Body of pancreas (tissue), 4 donors: ENCODE results near the gene CNPPD1. TPM values are rescaled to one million over a fixed set of nuclear protein-coding genes. Genes with fewer than 3 reads are reported as not detected.
"Not testable (repeated sequence)": the region's sequence is repeated elsewhere in the genome, so short reads cannot be mapped to it uniquely, and the experiment has no call there.

Experiments
- ATAC-seq: fragments of 150-250 bp; one replicate; pipeline ENCODE4 v1.9.1; 2016
- DNase-seq, 4 donors: peaks; one replicate each; pipeline ENCODE4 v3.0.0-alpha.2; 2019
- H3K27ac ChIP-seq, 4 donors: fragments of 200-600 bp; sonication (generic); 1 replicate in 3 of 4; 2 replicates in 1 of 4; pipeline versions ENCODE4 v1.5.1 to v1.6.1; 2016 to 2019; ENCODE audit warnings: mild to moderate bottlenecking in 1 of 4, mixed read lengths in 1 of 4, moderate library complexity in 1 of 4
- H3K27me3 ChIP-seq, 2 donors: fragments of 200-600 bp; sonication (generic); one replicate each; pipeline ENCODE4 v1.6.0; 2016; ENCODE audit warnings: mild to moderate bottlenecking in 1 of 2
- H3K36me3 ChIP-seq, 2 donors: fragments of 200-600 bp; sonication (generic); replicated peaks in 1 of 2; 2 replicates each; pipeline ENCODE4 v1.5.1; 2016; ENCODE audit warnings: low read depth in 2 of 2; ENCODE audit not compliant: insufficient read depth in 1 of 2
- H3K4me1 ChIP-seq: fragments of 200-600 bp; sonication (generic); one replicate; pipeline ENCODE4 v1.6.0; 2016
- H3K4me3 ChIP-seq, 2 donors: fragments of 200-600 bp; sonication (generic); 1 replicate in 1 of 2; 2 replicates in 1 of 2; pipeline ENCODE4 v1.5.1; 2016 to 2019
- H3K9me3 ChIP-seq, 3 donors: fragments of 200-600 bp; sonication (generic); 1 replicate in 2 of 3; 2 replicates in 1 of 3; pipeline ENCODE4 v1.5.1; 2016
- POLR2A ChIP-seq, 3 donors: fragments of 450-650 bp; IDR thresholded peaks; one replicate each; pipeline ENCODE4 v1.6.1; 2016; ENCODE audit warnings: antibody characterized with exemption in 3 of 3, mild to moderate bottlenecking in 2 of 3
- WGBS, 2 donors: methylation state at CpG; one replicate each; pipeline ENCODE4 v1.1.5; 2017; 5-methylcytosine and 5-hydroxymethylcytosine counted together
- intact Hi-C: fragments of 100-400 bp; cut with DNase I; formaldehyde crosslinking; loops from one replicate; pipeline ENCODE4 v1.15.1; 2023
- total RNA-seq, 2 donors: library from RNA; depleted of rRNA; stranded (reverse); fragments of >200 nt; gene quantifications; one replicate each; pipeline ENCODE4 v1.1.0, GENCODE V29; 2016
- TF ChIP-seq, protein P1 (sequence below), 7 experiments: fragments of 450-650 bp in 4 of 7; fragments of 200-600 bp in 3 of 7; sonication (generic) in 3 of 7; IDR thresholded peaks; one replicate each; pipeline ENCODE4 v1.5.1; 2016 to 2019; ENCODE audit warnings: antibody characterized with exemption in 7 of 7

Gene CNPPD1
- total RNA-seq, 2 donors from 2014 or later, result 25.7 to 27.4 TPM

GRCh38 chr2:219205165-219205538 lies 28.4 kb upstream of the CNPPD1 start:
- intact Hi-C loops, result no loop called here
- Histone ChIP-seq H3K9me3 (no peaks in the 10 kb centered on the region), H3K27me3 (no peaks in the 10 kb centered on the region), H3K4me1 (peaks cover 26% of the 10 kb centered on the region), H3K4me3 (no peak overlapping the region), H3K36me3 (peaks cover 0 to 1% of the 10 kb centered on the region in 2 donors), H3K27ac (no peak overlapping the region)
- 82 to 83% methylated on average over 5 of the region's 5 CpGs for WGBS, 2 donors
- no peak for DNase-seq
- ATAC-seq, result no peak
- TF ChIP-seq, protein P1, sequence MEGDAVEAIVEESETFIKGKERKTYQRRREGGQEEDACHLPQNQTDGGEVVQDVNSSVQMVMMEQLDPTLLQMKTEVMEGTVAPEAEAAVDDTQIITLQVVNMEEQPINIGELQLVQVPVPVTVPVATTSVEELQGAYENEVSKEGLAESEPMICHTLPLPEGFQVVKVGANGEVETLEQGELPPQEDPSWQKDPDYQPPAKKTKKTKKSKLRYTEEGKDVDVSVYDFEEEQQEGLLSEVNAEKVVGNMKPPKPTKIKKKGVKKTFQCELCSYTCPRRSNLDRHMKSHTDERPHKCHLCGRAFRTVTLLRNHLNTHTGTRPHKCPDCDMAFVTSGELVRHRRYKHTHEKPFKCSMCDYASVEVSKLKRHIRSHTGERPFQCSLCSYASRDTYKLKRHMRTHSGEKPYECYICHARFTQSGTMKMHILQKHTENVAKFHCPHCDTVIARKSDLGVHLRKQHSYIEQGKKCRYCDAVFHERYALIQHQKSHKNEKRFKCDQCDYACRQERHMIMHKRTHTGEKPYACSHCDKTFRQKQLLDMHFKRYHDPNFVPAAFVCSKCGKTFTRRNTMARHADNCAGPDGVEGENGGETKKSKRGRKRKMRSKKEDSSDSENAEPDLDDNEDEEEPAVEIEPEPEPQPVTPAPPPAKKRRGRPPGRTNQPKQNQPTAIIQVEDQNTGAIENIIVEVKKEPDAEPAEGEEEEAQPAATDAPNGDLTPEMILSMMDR (IDR thresholded peaks at IDR 0.05), result no peak
- TF ChIP-seq POLR2A (IDR thresholded peaks at IDR 0.05), result no peak

GRCh38 chr2:219204425-219205164 lies 27.9 kb upstream of the CNPPD1 start:
- Histone ChIP-seq H3K4me1 (peaks cover 26% of the 10 kb centered on the region), H3K27ac (no peak overlapping the region), H3K27me3 (no peaks in the 10 kb centered on the region), H3K9me3 (no peaks in the 10 kb centered on the region), H3K4me3 (no peak overlapping the region), H3K36me3 (peaks cover 0 to 1% of the 10 kb centered on the region in 2 donors)
- ATAC-seq (no peak), DNase-seq (peak in 1 of 4 donors; percentile 2)
- intact Hi-C loops, result no loop called here
- TF ChIP-seq POLR2A (IDR thresholded peaks at IDR 0.05), result no peak
- 95% methylated on average over 7 of the region's 7 CpGs for WGBS, 2 donors

DNA sequence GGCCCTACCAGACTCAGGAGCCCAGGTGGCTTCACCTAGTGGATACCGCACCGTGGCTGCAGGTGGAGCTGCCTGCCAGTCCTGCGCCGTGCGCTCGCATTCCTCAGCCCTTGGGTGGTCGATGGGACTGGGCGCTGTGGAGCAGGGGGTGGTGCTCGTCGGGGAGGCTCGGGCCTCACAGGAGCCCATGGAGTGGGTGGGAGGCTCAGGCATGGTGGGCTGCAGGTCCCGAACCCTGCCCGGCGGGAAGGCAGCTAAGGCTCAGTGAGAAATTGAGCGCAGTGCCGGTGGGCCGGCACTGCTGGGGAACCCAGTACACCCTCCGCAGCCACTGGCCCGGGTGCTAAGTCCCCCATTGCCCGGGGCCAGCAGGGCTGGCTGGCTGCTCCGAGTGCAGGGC lies 24.6 kb upstream of the CNPPD1 start:
- ATAC-seq, H3K27me3 ChIP-seq, H3K9me3 ChIP-seq, intact Hi-C loops, DNase-seq, H3K4me3 ChIP-seq, H3K36me3 ChIP-seq: not testable (repeated sequence)
- WGBS, 2 donors, result 77% methylated on average over 21 of the region's 21 CpGs; no CpG with 5 or more reads in 1 of the 2 donors
- Histone ChIP-seq H3K27ac (peak overlapping the region in 2 of 4 donors; percentile 49 to 53), H3K4me1 (peaks cover 13% of the 10 kb centered on the region)

- H3K4me1 ChIP-seq, H3K4me3 ChIP-seq, ATAC-seq, H3K36me3 ChIP-seq, intact Hi-C loops, H3K9me3 ChIP-seq, H3K27me3 ChIP-seq: not testable (repeated sequence)
- DNase-seq, result peak in 2 of 4 donors; percentile 9 to 38
- peak overlapping the region in 2 of 4 donors; percentile 49 to 53 for H3K27ac ChIP-seq
- peak in 2 of 3 donors; percentile 80 to 82 for TF ChIP-seq POLR2A (IDR thresholded peaks at IDR 0.05)
- WGBS, 2 donors, result 64 to 77% methylated on average over 19 to 26 of the region's 26 CpGs
These were observed 24.0 kb upstream of the CNPPD1 start for GRCh38 chr2:219200502-219201326.

- no peak overlapping the region for H3K27ac ChIP-seq
- no peaks in the 10 kb centered on the region for H3K9me3 ChIP-seq
- no peaks in the 10 kb centered on the region for H3K36me3 ChIP-seq
- H3K4me3 ChIP-seq, result no peak overlapping the region
- TF ChIP-seq, protein P1 (IDR thresholded peaks at IDR 0.05), result no peak
- TF ChIP-seq POLR2A (IDR thresholded peaks at IDR 0.05), result no peak
- DNase-seq, result peak in 1 of 4 donors; percentile 2
- H3K27me3 ChIP-seq, result no peaks in the 10 kb centered on the region
- intact Hi-C loops, result no loop called here
- peaks cover 7% of the 10 kb centered on the region for H3K4me1 ChIP-seq
- 85 to 89% methylated on average over 12 of the region's 12 CpGs for WGBS, 2 donors
- ATAC-seq, result no peak
These were observed 22.9 kb upstream of the CNPPD1 start for GRCh38 chr2:219199470-219200211.

- TF ChIP-seq, protein P1 (IDR thresholded peaks at IDR 0.05), result no peak
- no peak for TF ChIP-seq POLR2A (IDR thresholded peaks at IDR 0.05)
- DNase-seq (peak in 1 of 4 donors; percentile 1), ATAC-seq (no peak)
- Histone ChIP-seq H3K4me1 (peaks cover 7% of the 10 kb centered on the region), H3K27me3 (no peaks in the 10 kb centered on the region), H3K9me3 (no peaks in the 10 kb centered on the region), H3K27ac (no peak overlapping the region), H3K4me3 (no peak overlapping the region), H3K36me3 (no peaks in the 10 kb centered on the region)
- WGBS, 2 donors, result 75 to 81% methylated on average over 5 of the region's 5 CpGs
- intact Hi-C loops, result no loop called here
These were observed 22.2 kb upstream of the CNPPD1 start for GRCh38 chr2:219198974-219199373.
